KG1 (cell line): ENCODE measurements around the gene HMCN2.

Experiments used
- DNase-seq: peaks from one replicate; lab custom pipeline; 2025; lab: John Stamatoyannopoulos, UW

The HMCN2 gene

DNA sequence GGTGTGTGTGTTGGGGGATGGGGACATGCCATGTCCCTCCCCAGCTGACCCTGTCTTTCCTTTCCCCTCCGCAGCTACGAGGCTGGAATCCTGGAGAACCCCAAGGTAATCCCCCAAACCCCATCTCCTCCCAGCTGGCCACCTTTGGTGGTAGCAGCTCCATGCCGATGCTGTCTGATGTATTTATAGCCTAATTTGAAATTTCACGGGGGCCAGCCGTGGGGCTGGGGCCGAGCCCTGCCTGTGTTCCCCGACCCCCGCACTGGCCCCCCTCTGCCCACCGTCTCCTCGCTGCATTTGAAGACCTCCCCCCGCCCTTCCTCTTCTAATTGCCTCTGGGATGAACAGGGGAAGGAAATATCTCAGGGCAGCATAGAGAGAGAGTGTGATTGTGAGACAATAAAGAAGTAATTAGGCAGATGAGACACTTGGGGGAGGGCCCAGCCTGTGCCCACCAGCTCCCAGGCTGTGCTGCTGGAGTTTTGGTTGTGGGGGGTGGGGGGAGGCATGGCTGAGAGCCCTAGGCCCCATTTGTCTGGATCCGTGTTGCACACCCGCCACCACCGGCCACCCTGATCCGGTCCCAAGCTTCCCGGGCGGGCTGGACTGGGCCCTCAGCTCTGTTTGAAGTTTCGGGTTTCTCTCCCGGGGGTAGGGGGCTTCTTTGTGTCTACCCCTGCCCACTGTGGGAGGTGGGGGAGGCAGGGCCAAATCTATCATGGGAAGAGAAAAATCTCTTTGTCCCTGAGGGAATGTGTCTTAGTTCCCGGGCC is 206.0 kb downstream of the HMCN2 start:
- no peak for DNase-seq

GRCh38 chr9:130472184-130472705 is 206.7 kb downstream of the HMCN2 start:
- DNase-seq = no peak

- no peak for DNase-seq
Measured at GRCh38 chr9:130473009-130473408, 207.4 kb downstream of the HMCN2 start.

DNA sequence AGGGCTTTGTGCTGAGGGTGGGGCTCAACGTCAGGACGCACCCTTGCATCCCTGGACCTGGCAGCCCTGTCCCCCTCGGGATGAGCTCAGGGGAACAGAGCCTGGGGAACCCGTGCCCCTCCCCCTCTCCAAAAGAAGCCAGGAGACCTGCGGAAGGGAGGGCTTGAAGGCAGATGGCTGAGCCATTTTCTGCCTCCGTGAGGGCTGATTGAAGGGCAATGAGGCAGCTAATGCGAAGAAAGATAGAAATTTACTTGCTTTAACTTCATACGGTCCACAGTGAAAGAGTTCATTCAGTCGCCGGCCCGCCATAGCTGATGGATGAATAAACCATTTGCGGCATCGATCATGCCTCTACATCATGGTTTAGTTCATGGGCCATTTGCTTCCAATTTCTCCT is 208.0 kb downstream of the HMCN2 start:
- DNase-seq = no peak

DNA sequence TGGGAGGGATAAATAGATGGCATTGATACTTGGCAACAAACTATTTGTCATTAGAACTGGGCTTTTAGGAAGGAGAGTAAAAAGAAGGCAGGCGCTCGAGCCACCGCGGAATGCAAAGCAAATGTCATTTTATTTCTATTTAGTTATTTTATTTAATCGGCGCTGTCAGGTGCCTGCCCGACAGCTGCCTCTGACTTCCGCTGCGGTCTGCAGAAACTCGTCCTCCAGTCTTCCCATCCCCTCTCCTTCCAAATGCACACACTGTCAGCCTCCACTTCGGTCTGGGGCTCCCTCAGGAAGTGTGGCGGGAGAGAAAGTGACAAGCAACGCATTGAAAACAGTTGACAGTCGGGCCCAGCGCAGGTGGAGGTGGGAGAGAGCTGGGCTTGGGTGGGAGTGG is 208.5 kb downstream of the HMCN2 start:
- no peak for DNase-seq

DNA sequence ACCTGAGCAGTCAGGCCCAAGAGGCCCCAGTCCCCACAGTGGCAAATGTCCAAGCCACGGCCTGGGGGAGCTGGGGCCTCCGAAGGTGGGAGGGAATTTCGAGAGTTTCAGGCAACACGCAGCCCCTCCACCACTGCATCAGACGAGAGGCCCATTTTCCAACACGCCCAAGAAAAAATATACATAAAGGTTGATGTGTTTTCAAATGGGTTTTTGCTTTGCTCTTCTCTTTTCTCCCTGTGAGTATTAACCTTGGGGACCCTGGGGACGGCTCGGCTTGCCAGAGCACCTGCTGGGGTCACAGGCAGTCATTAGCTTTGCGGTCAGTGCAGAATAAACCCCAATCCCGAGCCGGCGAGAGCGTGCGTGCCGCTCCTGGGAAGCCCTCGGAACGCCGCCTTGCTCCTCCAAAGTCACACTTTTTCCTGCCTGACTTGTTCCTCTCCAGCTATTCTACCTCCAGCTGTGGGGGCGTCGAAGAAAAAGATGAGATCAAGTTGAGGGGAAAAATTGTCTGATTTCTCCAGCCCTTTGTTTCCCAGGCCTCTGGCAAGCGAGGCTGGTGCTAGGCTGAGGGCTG is 210.7 kb downstream of the HMCN2 start:
- no peak for DNase-seq

DNA sequence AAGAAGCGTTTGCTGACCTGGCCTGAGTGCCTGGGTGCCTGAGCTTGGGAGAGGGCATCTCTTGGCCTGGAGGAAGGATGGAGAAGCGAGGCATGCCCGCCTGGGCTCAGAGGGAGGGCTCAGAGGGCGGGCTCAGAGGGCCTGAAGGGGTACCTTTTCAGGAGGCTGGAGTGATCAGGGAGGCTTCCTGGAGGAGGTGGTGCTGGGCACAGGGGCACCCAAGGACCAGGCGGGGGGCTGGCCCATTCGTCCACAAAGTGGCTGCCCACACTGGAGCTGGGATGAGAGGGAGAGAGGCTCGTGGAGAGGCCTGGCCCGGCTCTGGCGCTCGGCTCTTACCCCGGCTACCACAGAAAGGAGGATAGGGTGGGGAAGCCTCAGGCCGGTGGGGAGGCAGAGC is 212.0 kb downstream of the HMCN2 start:
- DNase-seq = no peak

DNA sequence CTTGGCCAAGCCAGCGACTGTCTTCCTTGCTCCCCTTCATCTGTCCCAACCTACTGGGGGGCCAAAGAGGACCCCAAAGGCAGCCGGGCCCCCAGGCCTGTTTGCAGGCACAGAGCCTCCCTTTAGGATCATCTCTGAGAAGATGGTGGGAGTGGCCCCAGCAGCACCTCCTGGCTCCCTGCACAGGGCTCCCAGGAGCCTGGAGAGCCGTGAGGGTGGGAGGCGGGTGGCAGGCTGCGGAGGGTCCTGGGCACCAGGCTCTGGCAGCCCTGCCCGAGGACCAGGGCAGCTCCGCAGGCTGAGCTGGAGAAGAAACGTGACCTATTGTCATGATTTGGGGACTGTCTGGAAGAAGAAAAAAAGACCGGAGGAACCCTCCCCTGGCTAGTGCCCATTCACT is 212.6 kb downstream of the HMCN2 start:
- DNase-seq = no peak

GRCh38 chr9:130478736-130479575 is 213.4 kb downstream of the HMCN2 start:
- no peak for DNase-seq

DNA sequence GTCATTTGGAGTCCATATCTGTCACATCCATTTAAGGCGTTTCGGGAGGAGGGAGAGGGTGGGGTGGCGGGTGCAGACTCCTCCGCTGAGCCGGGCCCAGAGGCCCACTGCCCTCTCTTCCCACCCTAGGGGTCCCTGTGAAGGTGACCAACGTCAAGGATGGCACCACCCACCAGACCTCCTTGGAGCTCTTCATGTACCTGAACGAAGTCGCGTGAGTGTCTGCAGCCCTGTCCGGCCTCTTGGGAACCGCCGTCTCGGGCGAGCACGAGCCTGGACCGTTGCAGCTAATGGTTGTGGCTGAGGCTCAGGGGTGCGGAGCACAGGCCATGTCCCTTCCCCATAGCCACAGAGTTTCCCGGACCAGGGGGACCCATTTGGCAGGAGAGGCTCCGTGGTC is 214.0 kb downstream of the HMCN2 start:
- DNase-seq = no peak

GRCh38 chr9:130480673-130481072 is 215.1 kb downstream of the HMCN2 start:
- no peak for DNase-seq

GRCh38 chr9:130482463-130482862 is 216.9 kb downstream of the HMCN2 start:
- DNase-seq = no peak

DNA sequence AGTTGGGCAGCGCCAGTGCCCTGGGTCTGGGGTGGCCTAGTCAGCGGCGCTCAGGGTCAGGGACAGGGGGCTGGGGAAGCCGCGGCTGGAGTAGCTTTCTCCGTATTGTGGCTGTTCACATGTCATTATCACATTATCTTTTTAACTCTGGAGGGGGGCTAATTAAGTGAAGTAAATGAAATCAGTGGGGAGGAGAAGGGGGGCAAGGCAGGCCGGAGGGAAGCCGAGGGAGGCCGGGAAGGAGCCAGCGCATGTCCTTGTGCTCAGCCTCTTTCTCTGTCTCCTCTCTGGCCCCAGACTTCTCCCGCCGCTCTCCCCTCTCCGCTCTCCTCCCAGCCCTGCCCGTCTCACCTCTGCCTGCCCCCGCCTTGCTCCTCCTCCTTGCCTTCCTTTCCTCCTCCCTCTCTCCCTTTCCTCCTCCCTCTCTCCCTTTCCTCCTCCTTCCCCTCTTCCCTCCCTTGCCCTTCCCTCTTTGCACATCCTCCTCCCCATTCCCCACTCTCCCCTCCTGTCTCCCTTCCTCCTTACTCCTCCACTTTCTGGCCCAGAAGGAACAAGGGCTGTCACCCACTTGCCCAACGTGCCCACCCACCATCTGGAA is 217.9 kb downstream of the HMCN2 start:
- DNase-seq = no peak
